WTC11 (cell line): ENCODE results near the gene GNPTG.

Experiments used
- AFF4 ChIP-seq: sonication (generic); formaldehyde crosslinking; IDR thresholded peaks from 2 replicates; pipeline ENCODE4 v1.8.1; 2023; ENCODE audit warnings: mild to moderate bottlenecking, missing genetic modification reagents, borderline replicate concordance
- CTCF ChIP-seq: fragments of 200-600 bp; IDR thresholded peaks from 2 replicates; pipeline ENCODE4 v1.8.0; 2022; ENCODE audit warnings: antibody characterized with exemption
- SMAD4 ChIP-seq: sonication (generic); formaldehyde crosslinking; IDR thresholded peaks from 2 replicates; pipeline ENCODE4 v1.8.0; 2022; ENCODE audit warnings: mild to moderate bottlenecking, missing genetic modification reagents
- ZNF416 ChIP-seq: fragments of 250-450 bp; sonication (Bioruptor Pico); IDR thresholded peaks from 2 replicates; pipeline ENCODE4 v1.9.0; 2021; ENCODE audit warnings: mild to moderate bottlenecking, inconsistent platforms

GRCh38 chr16:1348441-1348840 is 3.3 kb upstream of the GNPTG start:
- TF ChIP-seq CTCF = no peak
- TF ChIP-seq ZNF416 (CRISPR knock-in tag) = no peak
- no peak for TF ChIP-seq SMAD4 (CRISPR knock-in tag)
- TF ChIP-seq AFF4 (CRISPR knock-in tag) = no peak
